KOPT-K1 (cell line): ENCODE data around the gene ARSG.
"Not testable (repeated sequence)": the region's sequence is repeated elsewhere in the genome, so short reads cannot be mapped to it uniquely, and the experiment has no call there.

Source experiments
- H3K27ac ChIP-seq: fragments of 200-600 bp; sonication (generic); 2 replicates; pipeline ENCODE4 v1.5.1; 2016; ENCODE audit warnings: antibody characterized with exemption, mild to moderate bottlenecking, low read depth, low read length; ENCODE audit not compliant: poor library complexity, severe bottlenecking
- H3K36me3 ChIP-seq: fragments of 200-600 bp; sonication (generic); 2 replicates; pipeline ENCODE4 v1.5.1; 2017; ENCODE audit warnings: antibody characterized with exemption, mild to moderate bottlenecking, low read length, moderate library complexity; ENCODE audit not compliant: insufficient read depth
- H3K9me3 ChIP-seq: fragments of 200-600 bp; sonication (generic); 2 replicates; pipeline ENCODE4 v1.5.1; 2017; ENCODE audit warnings: antibody characterized with exemption, low read length, mild to moderate bottlenecking; ENCODE audit not compliant: insufficient read depth, poor library complexity, severe bottlenecking

The ARSG gene

GRCh38 chr17:68325961-68326360 lies 34.7 kb downstream of the ARSG start:
- no peaks in the 10 kb centered on the region for H3K36me3 ChIP-seq
- H3K9me3 ChIP-seq: peaks cover 12% of the 10 kb centered on the region
- no peak overlapping the region for H3K27ac ChIP-seq

- H3K36me3 ChIP-seq: no peaks in the 10 kb centered on the region
- H3K27ac ChIP-seq: no peak overlapping the region
- peaks cover 20% of the 10 kb centered on the region for H3K9me3 ChIP-seq
Observed at GRCh38 chr17:68326681-68327080, 35.4 kb downstream of the ARSG start.

GRCh38 chr17:68327823-68328557 lies 36.7 kb downstream of the ARSG start:
- H3K27ac ChIP-seq: no peak overlapping the region
- peaks cover 33% of the 10 kb centered on the region for H3K9me3 ChIP-seq
- no peaks in the 10 kb centered on the region for H3K36me3 ChIP-seq

GRCh38 chr17:68328676-68329075 lies 37.4 kb downstream of the ARSG start:
- Histone ChIP-seq H3K9me3 (peaks cover 34% of the 10 kb centered on the region), H3K27ac (no peak overlapping the region), H3K36me3 (no peaks in the 10 kb centered on the region)

GRCh38 chr17:68329331-68329730 lies 38.0 kb downstream of the ARSG start:
- H3K27ac ChIP-seq: no peak overlapping the region
- H3K9me3 ChIP-seq: peaks cover 34% of the 10 kb centered on the region
- H3K36me3 ChIP-seq: no peaks in the 10 kb centered on the region

- not testable (repeated sequence) for H3K27ac ChIP-seq, H3K36me3 ChIP-seq
- peaks cover 34% of the 10 kb centered on the region for H3K9me3 ChIP-seq
Observed at GRCh38 chr17:68331932-68332331, 40.6 kb downstream of the ARSG start.

- no peak overlapping the region for H3K27ac ChIP-seq
- no peaks in the 10 kb centered on the region for H3K36me3 ChIP-seq
- peaks cover 34% of the 10 kb centered on the region for H3K9me3 ChIP-seq
Observed at GRCh38 chr17:68334393-68334792, 43.1 kb downstream of the ARSG start.

- no peaks in the 10 kb centered on the region for H3K36me3 ChIP-seq
- H3K9me3 ChIP-seq: no peaks in the 10 kb centered on the region
- H3K27ac ChIP-seq: no peak overlapping the region
Observed at GRCh38 chr17:68341482-68341881, 50.2 kb downstream of the ARSG start.

- H3K36me3 ChIP-seq: no peaks in the 10 kb centered on the region
Observed at GRCh38 chr17:68343976-68344375, 52.7 kb downstream of the ARSG start.

GRCh38 chr17:68344701-68345136 lies 53.4 kb downstream of the ARSG start:
- no peaks in the 10 kb centered on the region for H3K36me3 ChIP-seq
- H3K9me3 ChIP-seq: no peaks in the 10 kb centered on the region
- peak overlapping the region; percentile 98 for H3K27ac ChIP-seq

More at GRCh38 chr17:68343976-68344375, 52.7 kb downstream of the ARSG start:
- H3K9me3 ChIP-seq: no peaks in the 10 kb centered on the region
- H3K27ac ChIP-seq: peak overlapping the region; percentile 98

GRCh38 chr17:68346448-68346847 lies 55.2 kb downstream of the ARSG start:
- H3K27ac ChIP-seq: peak overlapping the region; percentile 98
- no peaks in the 10 kb centered on the region for H3K9me3 ChIP-seq
- no peaks in the 10 kb centered on the region for H3K36me3 ChIP-seq

GRCh38 chr17:68347380-68347779 lies 56.1 kb downstream of the ARSG start:
- Histone ChIP-seq H3K36me3 (no peaks in the 10 kb centered on the region), H3K9me3 (no peaks in the 10 kb centered on the region), H3K27ac (peak overlapping the region; percentile 98)

GRCh38 chr17:68349157-68349556 lies 57.9 kb downstream of the ARSG start:
- Histone ChIP-seq H3K9me3 (no peaks in the 10 kb centered on the region), H3K36me3 (no peaks in the 10 kb centered on the region), H3K27ac (peak overlapping the region; percentile 98)

GRCh38 chr17:68351395-68351794 lies 60.1 kb downstream of the ARSG start:
- Histone ChIP-seq H3K36me3 (no peaks in the 10 kb centered on the region; the same call in 1 of the 2 replicates), H3K9me3 (no peaks in the 10 kb centered on the region), H3K27ac (peak overlapping the region; percentile 59)

GRCh38 chr17:68352041-68352440 lies 60.7 kb downstream of the ARSG start:
- no peaks in the 10 kb centered on the region for H3K9me3 ChIP-seq
- peaks cover 3% of the 10 kb centered on the region for H3K36me3 ChIP-seq
- H3K27ac ChIP-seq: peak overlapping the region; percentile 59

- H3K9me3 ChIP-seq, H3K36me3 ChIP-seq: not testable (repeated sequence)
- peak overlapping the region; percentile 59 for H3K27ac ChIP-seq
Observed at GRCh38 chr17:68352671-68353070, 61.4 kb downstream of the ARSG start.
